SK-N-SH (cell line): ENCODE data around the gene SLC12A9. TPM values are rescaled to one million over a fixed set of nuclear protein-coding genes. Genes with fewer than 3 reads are reported as not detected.
"Not testable (repeated sequence)": the region's sequence is repeated elsewhere in the genome, so short reads cannot be mapped to it uniquely, and the experiment has no call there.

ENCODE experiments used
- CTCF ChIA-PET: fragments of 300-600, 350-600 bp; formaldehyde crosslinking; extraction: SDS; loops from one replicate; lab custom pipeline; 2021; lab: Yijun Ruan, JAX
- POLR2A ChIA-PET: fragments of 350-600 bp; sonication (Branson Sonifier 250); formaldehyde crosslinking; extraction: SDS; loops from one replicate; lab custom pipeline; 2020; ENCODE audit warnings: antibody characterized with exemption, inconsistent platforms; lab: Yijun Ruan, JAX
- DNase-seq: peaks from one replicate; pipeline ENCODE4 v3.0.0; 2012
- H2AFZ ChIP-seq: fragments of 200-600 bp; sonication (generic); 2 replicates; pipeline ENCODE4 v1.8.1; 2016; ENCODE audit warnings: antibody characterized with exemption, mild to moderate bottlenecking, low read depth
- H3F3A ChIP-seq: fragments of 200-600 bp; sonication (generic); replicated peaks from 2 replicates; pipeline ENCODE3; 2016; ENCODE audit warnings: antibody characterized with exemption, mild to moderate bottlenecking; ENCODE audit not compliant: insufficient read depth
- H3K27ac ChIP-seq, 2 experiments: fragments of 200-500 bp in 1 of 2; fragments of 200-600 bp in 1 of 2; sonication (Bioruptor generic) in 1 of 2; sonication (generic), shearing (Covaris generic) in 1 of 2; 2 replicates each; pipeline versions ENCODE4 v1.5.1 to v1.6.1; 2014 to 2016; ENCODE audit warnings: low read depth in 2 of 2, inconsistent platforms in 1 of 2, low read length in 1 of 2, mild to moderate bottlenecking in 1 of 2, mixed read lengths in 1 of 2
- H3K27me3 ChIP-seq: fragments of 200-600 bp; sonication (generic), shearing (Covaris generic); 2 replicates; pipeline ENCODE4 v1.6.1; 2016; ENCODE audit warnings: mixed run types; ENCODE audit not compliant: insufficient read depth
- H3K36me3 ChIP-seq, 2 experiments: fragments of 200-500 bp in 1 of 2; fragments of 200-600 bp in 1 of 2; sonication (Bioruptor generic) in 1 of 2; sonication (generic) in 1 of 2; replicated peaks in 1 of 2; 2 replicates each; pipeline versions ENCODE3 to v1.5.1; 2014 to 2016; ENCODE audit warnings: low read length in 1 of 2, mild to moderate bottlenecking in 1 of 2; ENCODE audit not compliant: insufficient read depth in 2 of 2, control insufficient read depth in 1 of 2
- H3K4me1 ChIP-seq, 2 experiments: fragments of 200-500 bp in 1 of 2; fragments of 200-600 bp in 1 of 2; sonication (Bioruptor generic) in 1 of 2; sonication (generic), shearing (Covaris generic) in 1 of 2; 2 replicates each; pipeline versions ENCODE4 v1.5.1 to v1.6.1; 2014 to 2016; ENCODE audit warnings: low read depth in 1 of 2, low read length in 1 of 2, mixed run types in 1 of 2; ENCODE audit not compliant: insufficient read depth in 2 of 2, control insufficient read depth in 1 of 2
- H3K4me2 ChIP-seq: fragments of 200-600 bp; sonication (generic), shearing (Covaris generic); 2 replicates; pipeline ENCODE4 v1.6.1; 2017; ENCODE audit warnings: mixed run types
- H3K4me3 ChIP-seq, 2 experiments: fragments of 200-500 bp in 1 of 2; fragments of 200-600 bp in 1 of 2; sonication (Bioruptor generic) in 1 of 2; sonication (generic), shearing (Covaris generic) in 1 of 2; 2 replicates each; pipeline versions ENCODE4 v1.5.1 to v1.8.1; 2014 to 2016; ENCODE audit warnings: low read depth in 2 of 2, inconsistent platforms in 1 of 2, low read length in 1 of 2, mild to moderate bottlenecking in 1 of 2, mixed read lengths in 1 of 2, moderate library complexity in 1 of 2
- H3K79me2 ChIP-seq: fragments of 200-600 bp; sonication (generic); 2 replicates; pipeline ENCODE4 v1.8.1; 2017; ENCODE audit warnings: mild to moderate bottlenecking; ENCODE audit not compliant: insufficient read depth
- H3K9ac ChIP-seq: fragments of 200-600 bp; sonication (generic); 2 replicates; pipeline ENCODE4 v1.6.1; 2017; ENCODE audit warnings: mixed run types
- H3K9me2 ChIP-seq: fragments of 200-600 bp; sonication (generic); 2 replicates; pipeline ENCODE4 v1.6.1; 2017; ENCODE audit warnings: mixed run types
- H3K9me3 ChIP-seq: fragments of 200-600 bp; sonication (generic); 2 replicates; pipeline ENCODE4 v1.6.1; 2017; ENCODE audit warnings: mixed run types, mild to moderate bottlenecking, moderate library complexity
- H4K20me1 ChIP-seq: fragments of 200-600 bp; sonication (generic); 2 replicates; pipeline ENCODE4 v1.6.1; 2017; ENCODE audit warnings: mild to moderate bottlenecking, mixed run types; ENCODE audit not compliant: insufficient read depth
- CTCF ChIP-seq: fragments of 200-600 bp; sonication (generic); IDR thresholded peaks from 2 replicates; pipeline ENCODE4 v1.6.1; 2017; ENCODE audit warnings: antibody characterized with exemption, mild to moderate bottlenecking, moderate library complexity
- ELF1 ChIP-seq: IDR thresholded peaks from 2 replicates; pipeline ENCODE4 v1.4.0; 2012
- EP300 ChIP-seq, 2 experiments: IDR thresholded peaks; 2 replicates each; pipeline versions ENCODE4 v1.4.0 to v1.6.1; 2012; ENCODE audit warnings: borderline replicate concordance in 1 of 2, low read depth in 1 of 2, low read length in 1 of 2
- EZH2phosphoT487 ChIP-seq: fragments of 200-600 bp; sonication (generic); IDR thresholded peaks from 2 replicates; pipeline ENCODE4 v1.6.1; 2017; ENCODE audit warnings: low read depth, mixed run types, mild to moderate bottlenecking, antibody characterized with exemption, moderate library complexity, borderline replicate concordance
- FOXJ3 ChIP-seq: sonication (generic); formaldehyde crosslinking; IDR thresholded peaks from 2 replicates; pipeline ENCODE4 v1.5.1; 2020; ENCODE audit warnings: mild to moderate bottlenecking, missing genetic modification reagents
- GABPA ChIP-seq: IDR thresholded peaks from 2 replicates; pipeline ENCODE4 v1.4.0; 2012; ENCODE audit warnings: low read depth, mild to moderate bottlenecking
- GATA2 ChIP-seq: sonication (generic); formaldehyde crosslinking; IDR thresholded peaks from 2 replicates; pipeline ENCODE4 v1.5.0; 2020; ENCODE audit warnings: mild to moderate bottlenecking, missing genetic modification reagents
- IRF3 ChIP-seq: fragments of 150-350 bp; IDR thresholded peaks from 2 replicates; pipeline ENCODE4 v1.6.1; 2016; ENCODE audit warnings: mild to moderate bottlenecking, low read depth, low read length
- JUND ChIP-seq: IDR thresholded peaks from 2 replicates; pipeline ENCODE4 v1.4.0; 2012
- MAX ChIP-seq: IDR thresholded peaks from 2 replicates; pipeline ENCODE4 v1.4.0; 2012; ENCODE audit warnings: low read depth
- MEF2A ChIP-seq: IDR thresholded peaks from 2 replicates; pipeline ENCODE4 v1.4.0; 2012; ENCODE audit warnings: low read depth, borderline replicate concordance
- REST ChIP-seq: IDR thresholded peaks from 2 replicates; pipeline ENCODE4 v1.6.1; 2012; ENCODE audit warnings: mild to moderate bottlenecking, low read depth, low read length, moderate library complexity
- RXRA ChIP-seq: IDR thresholded peaks from 2 replicates; pipeline ENCODE4 v1.4.0; 2012; ENCODE audit warnings: low read depth, mild to moderate bottlenecking, borderline replicate concordance
- SIN3A ChIP-seq: IDR thresholded peaks from 2 replicates; pipeline ENCODE4 v1.6.1; 2012; ENCODE audit warnings: low read depth, mild to moderate bottlenecking, low read length, moderate library complexity, borderline replicate concordance
- TAF1 ChIP-seq: IDR thresholded peaks from 2 replicates; pipeline ENCODE4 v1.6.1; 2012; ENCODE audit warnings: low read depth, mild to moderate bottlenecking, low read length, moderate library complexity, borderline replicate concordance
- TEAD4 ChIP-seq: IDR thresholded peaks from 2 replicates; pipeline ENCODE4 v1.4.0; 2012; ENCODE audit warnings: mild to moderate bottlenecking, borderline replicate concordance; ENCODE audit not compliant: insufficient read depth
- ZBTB33 ChIP-seq: IDR thresholded peaks from 2 replicates; pipeline ENCODE4 v1.4.0; 2012; ENCODE audit warnings: low read depth, borderline replicate concordance
- WGBS: methylation state at CpG from one replicate; pipeline ENCODE4 v1.1.6; 2017; ENCODE audit warnings: low lambda C conversion rate; 5-methylcytosine and 5-hydroxymethylcytosine counted together
- polyA plus RNA-seq, 3 experiments: library from polyadenylated mRNA; depleted of rRNA; stranded (reverse); fragments of >200 nt; gene quantifications; 2 replicates each; pipeline ENCODE4 v1.2.3, GENCODE V29; 2012

Gene SLC12A9
- polyA plus RNA-seq, 1 of the 3 experiments (the other 2 are of a cell fraction): 29.7 TPM

- H3K79me2 ChIP-seq, H3K4me3 ChIP-seq, DNase-seq, H3K36me3 ChIP-seq, H3K4me2 ChIP-seq, POLR2A ChIA-PET, H3K9me3 ChIP-seq, H3K9me2 ChIP-seq, H3F3A ChIP-seq, H4K20me1 ChIP-seq, H2AFZ ChIP-seq, H3K4me1 ChIP-seq, H3K27ac ChIP-seq, H3K9ac ChIP-seq: not testable (repeated sequence)
- CTCF ChIA-PET: interaction anchor here (0.9 to 3.6 kb wide), 8 partner anchors 12 to 184 kb away, joined by 3 to 19 read pairs (median 6); partner anchors contain the start of gene ACHE
- peaks cover 31% of the 10 kb centered on the region for H3K27me3 ChIP-seq
- 61% methylated on average over 7 of the region's 7 CpGs for WGBS
These were observed 57.9 kb downstream of the SLC12A9 start for GRCh38 chr7:100910443-100910842.

- H3K79me2 ChIP-seq: no peaks in the 10 kb centered on the region
- DNase-seq: no peak
- no peak overlapping the region for H3K4me2 ChIP-seq
- H3K9me2 ChIP-seq: no peaks in the 10 kb centered on the region
- no peaks in the 10 kb centered on the region for H3K4me1 ChIP-seq
- no peaks in the 10 kb centered on the region for H3F3A ChIP-seq
- H2AFZ ChIP-seq: no peak overlapping the region
- whole genome bisulfite sequencing: 18% methylated on average over 3 of the region's 3 CpGs
- H3K4me3 ChIP-seq: no peak overlapping the region
- H4K20me1 ChIP-seq: no peaks in the 10 kb centered on the region
- ChIA-PET CTCF (interaction anchor here (1.2 to 3.6 kb wide), 5 partner anchors 14 to 166 kb away, joined by 3 to 19 read pairs (median 12); partner anchors contain the start of gene ACHE), POLR2A (no interaction called here)
- no peak overlapping the region for H3K9ac ChIP-seq
- H3K27ac ChIP-seq: no peak overlapping the region
- peaks cover 31% of the 10 kb centered on the region; the same call in 1 of the 2 replicates for H3K27me3 ChIP-seq
- H3K36me3 ChIP-seq: no peaks in the 10 kb centered on the region
- H3K9me3 ChIP-seq: no peaks in the 10 kb centered on the region
- TF ChIP-seq TAF1 (no peak), ZBTB33 (no peak), EZH2phosphoT487 (no peak), EP300 (IDR thresholded peaks at IDR 0.05; ENCODE audit: borderline replicate concordance in 1 of 2, low read depth in 1 of 2, low read length in 1 of 2) (no peak), MAX (no peak), FOXJ3 (no peak), REST (no peak), TEAD4 (no peak), GATA2 (CRISPR knock-in tag) (no peak), ELF1 (no peak), RXRA (no peak), MEF2A (no peak), JUND (no peak), GABPA (no peak), CTCF (no peak), IRF3 (no peak), SIN3A (no peak)
These were observed 59.0 kb downstream of the SLC12A9 start for GRCh38 chr7:100911484-100911883.
